ENCODE measurements around the gene ZNF804A. TPM values are rescaled to one million over a fixed set of nuclear protein-coding genes. Genes with fewer than 3 reads are reported as not detected.

Gene ZNF804A
- total and polyA plus RNA-seq, 4 donors = 0.07 to 0.37 (median 0.13) TPM

GRCh38 chr2:184860744-184861143, 262.4 kb downstream of the ZNF804A start:
- Histone ChIP-seq H3K4me3 (ENCODE audit: low read depth in 1 of 3, low read length in 3 of 3) (no peak overlapping the region), H3K36me3 (ENCODE audit: control insufficient read depth in 4 of 4, insufficient read depth in 3 of 4, low read depth in 1 of 4, low read length in 3 of 4) (no peaks in the 10 kb centered on the region), H3K9ac (ENCODE audit: low read depth in 1 of 2, low read length in 2 of 2) (no peak overlapping the region), H3K27me3 (ENCODE audit: control insufficient read depth in 4 of 4, insufficient read depth in 4 of 4, low read length in 3 of 4) (no peaks in the 10 kb centered on the region), H3K4me1 (ENCODE audit: control insufficient read depth in 4 of 4, insufficient read depth in 4 of 4, low read length in 3 of 4) (no peaks in the 10 kb centered on the region), H3K9me3 (ENCODE audit: control insufficient read depth in 4 of 4, low read length in 3 of 4) (peaks cover 0 to 7% (median 5%) of the 10 kb centered on the region in 4 donors), H3K27ac (ENCODE audit: low read depth in 1 of 2, low read length in 2 of 2) (no peak overlapping the region)
- WGBS = 88% methylated on average over 2 of the region's 2 CpGs
- no peak for DNase-seq (ENCODE audit: low spot score)
- TF ChIP-seq HNF4A (conservative IDR thresholded peaks at IDR 0.05) = no peak
- TF ChIP-seq RAD21 (IDR thresholded peaks at IDR 0.05) = no peak
- no peak for TF ChIP-seq HNF4G (IDR thresholded peaks at IDR 0.05)
- TF ChIP-seq MAX (IDR thresholded peaks at IDR 0.05) = no peak
- TF ChIP-seq FOXA2 (IDR thresholded peaks at IDR 0.05) = no peak
- TF ChIP-seq FOXA1 (IDR thresholded peaks at IDR 0.05) = no peak
- TF ChIP-seq JUND (IDR thresholded peaks at IDR 0.05) = no peak
- no peak for TF ChIP-seq REST (IDR thresholded peaks at IDR 0.05)
- TF ChIP-seq RXRA (IDR thresholded peaks at IDR 0.05) = no peak
- TF ChIP-seq CTCF (IDR thresholded peaks at IDR 0.05; ENCODE audit: low read depth, low read length, missing input control) = no peak
- no peak for TF ChIP-seq EGR1 (IDR thresholded peaks at IDR 0.05; ENCODE audit: low read depth in 2 of 2)
- no peak for TF ChIP-seq YY1 (IDR thresholded peaks at IDR 0.05)
- no peak for TF ChIP-seq ZBTB33 (IDR thresholded peaks at IDR 0.05)
- no peak for TF ChIP-seq NR2F2 (IDR thresholded peaks at IDR 0.05)
- no peak for TF ChIP-seq SP1 (IDR thresholded peaks at IDR 0.05)
- no peak for TF ChIP-seq TAF1 (conservative IDR thresholded peaks at IDR 0.05)
- TF ChIP-seq ATF3 (IDR thresholded peaks at IDR 0.05) = no peak

GRCh38 chr2:184875212-184875611, 276.9 kb downstream of the ZNF804A start:
- DNase-seq (ENCODE audit: low spot score) = no peak
- no peak overlapping the region for H3K9ac ChIP-seq (ENCODE audit: low read depth in 1 of 2, low read length in 2 of 2)
- no peak overlapping the region for H3K4me3 ChIP-seq (ENCODE audit: low read depth in 1 of 3, low read length in 3 of 3)
- H3K4me1 ChIP-seq (ENCODE audit: control insufficient read depth in 4 of 4, insufficient read depth in 4 of 4, low read length in 3 of 4) = no peaks in the 10 kb centered on the region
- H3K27me3 ChIP-seq (ENCODE audit: control insufficient read depth in 4 of 4, insufficient read depth in 4 of 4, low read length in 3 of 4) = no peaks in the 10 kb centered on the region
- H3K9me3 ChIP-seq (ENCODE audit: control insufficient read depth in 4 of 4, low read length in 3 of 4) = no peaks in the 10 kb centered on the region
- H3K36me3 ChIP-seq (ENCODE audit: control insufficient read depth in 4 of 4, insufficient read depth in 3 of 4, low read depth in 1 of 4, low read length in 3 of 4) = no peaks in the 10 kb centered on the region
- H3K27ac ChIP-seq (ENCODE audit: low read depth in 1 of 2, low read length in 2 of 2) = no peak overlapping the region
- TF ChIP-seq YY1 (IDR thresholded peaks at IDR 0.05) (no peak), SP1 (IDR thresholded peaks at IDR 0.05) (no peak), ATF3 (IDR thresholded peaks at IDR 0.05) (no peak), RXRA (IDR thresholded peaks at IDR 0.05) (no peak)

Data from liver (tissue), 9 donors.